Choroid plexus epithelial cell (primary cell): ENCODE measurements around the gene SPRYD3.
A peak's percentile ranks its signal among the peaks of the same experiment; 100 is the strongest.

ENCODE experiments used
- DNase-seq: peaks from one replicate; pipeline ENCODE4 v3.0.0-alpha.2; 2010; ENCODE audit warnings: low read depth
- H3K4me3 ChIP-seq: 2 replicates; pipeline ENCODE4 v1.5.1; 2011; ENCODE audit warnings: low read depth, mild to moderate bottlenecking, control low read depth, low read length, moderate library complexity
- TF ChIP-seq, protein P1 (sequence below): conservative IDR thresholded peaks from 2 replicates; pipeline ENCODE4 v1.5.1; 2011; ENCODE audit warnings: low read depth, mild to moderate bottlenecking, control low read depth, inconsistent platforms, low read length, moderate library complexity

The SPRYD3 gene

DNA sequence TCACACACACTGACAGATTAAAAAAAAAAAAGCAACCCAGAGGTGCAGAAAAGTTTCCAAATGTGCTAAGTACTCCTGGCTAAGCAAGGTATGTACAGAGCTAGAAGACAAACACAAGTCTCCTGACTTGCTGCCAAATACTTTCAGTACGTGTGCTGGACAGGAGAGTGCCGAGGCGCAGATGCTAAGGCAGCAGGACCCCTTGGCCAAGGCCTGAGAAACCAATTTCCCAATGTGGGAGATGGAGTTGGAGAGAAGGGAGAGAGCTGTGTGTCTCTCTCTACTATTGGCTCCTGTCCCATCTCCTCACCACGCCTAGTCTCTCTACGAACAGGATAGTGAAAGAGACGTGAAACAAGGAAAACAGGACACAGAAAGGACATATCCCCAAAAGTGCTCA, 5.3 kb downstream of the SPRYD3 start:
- DNase-seq, result peak; percentile 36
- no peak overlapping the region for H3K4me3 ChIP-seq
- TF ChIP-seq, protein P1, sequence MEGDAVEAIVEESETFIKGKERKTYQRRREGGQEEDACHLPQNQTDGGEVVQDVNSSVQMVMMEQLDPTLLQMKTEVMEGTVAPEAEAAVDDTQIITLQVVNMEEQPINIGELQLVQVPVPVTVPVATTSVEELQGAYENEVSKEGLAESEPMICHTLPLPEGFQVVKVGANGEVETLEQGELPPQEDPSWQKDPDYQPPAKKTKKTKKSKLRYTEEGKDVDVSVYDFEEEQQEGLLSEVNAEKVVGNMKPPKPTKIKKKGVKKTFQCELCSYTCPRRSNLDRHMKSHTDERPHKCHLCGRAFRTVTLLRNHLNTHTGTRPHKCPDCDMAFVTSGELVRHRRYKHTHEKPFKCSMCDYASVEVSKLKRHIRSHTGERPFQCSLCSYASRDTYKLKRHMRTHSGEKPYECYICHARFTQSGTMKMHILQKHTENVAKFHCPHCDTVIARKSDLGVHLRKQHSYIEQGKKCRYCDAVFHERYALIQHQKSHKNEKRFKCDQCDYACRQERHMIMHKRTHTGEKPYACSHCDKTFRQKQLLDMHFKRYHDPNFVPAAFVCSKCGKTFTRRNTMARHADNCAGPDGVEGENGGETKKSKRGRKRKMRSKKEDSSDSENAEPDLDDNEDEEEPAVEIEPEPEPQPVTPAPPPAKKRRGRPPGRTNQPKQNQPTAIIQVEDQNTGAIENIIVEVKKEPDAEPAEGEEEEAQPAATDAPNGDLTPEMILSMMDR, result no peak

DNA sequence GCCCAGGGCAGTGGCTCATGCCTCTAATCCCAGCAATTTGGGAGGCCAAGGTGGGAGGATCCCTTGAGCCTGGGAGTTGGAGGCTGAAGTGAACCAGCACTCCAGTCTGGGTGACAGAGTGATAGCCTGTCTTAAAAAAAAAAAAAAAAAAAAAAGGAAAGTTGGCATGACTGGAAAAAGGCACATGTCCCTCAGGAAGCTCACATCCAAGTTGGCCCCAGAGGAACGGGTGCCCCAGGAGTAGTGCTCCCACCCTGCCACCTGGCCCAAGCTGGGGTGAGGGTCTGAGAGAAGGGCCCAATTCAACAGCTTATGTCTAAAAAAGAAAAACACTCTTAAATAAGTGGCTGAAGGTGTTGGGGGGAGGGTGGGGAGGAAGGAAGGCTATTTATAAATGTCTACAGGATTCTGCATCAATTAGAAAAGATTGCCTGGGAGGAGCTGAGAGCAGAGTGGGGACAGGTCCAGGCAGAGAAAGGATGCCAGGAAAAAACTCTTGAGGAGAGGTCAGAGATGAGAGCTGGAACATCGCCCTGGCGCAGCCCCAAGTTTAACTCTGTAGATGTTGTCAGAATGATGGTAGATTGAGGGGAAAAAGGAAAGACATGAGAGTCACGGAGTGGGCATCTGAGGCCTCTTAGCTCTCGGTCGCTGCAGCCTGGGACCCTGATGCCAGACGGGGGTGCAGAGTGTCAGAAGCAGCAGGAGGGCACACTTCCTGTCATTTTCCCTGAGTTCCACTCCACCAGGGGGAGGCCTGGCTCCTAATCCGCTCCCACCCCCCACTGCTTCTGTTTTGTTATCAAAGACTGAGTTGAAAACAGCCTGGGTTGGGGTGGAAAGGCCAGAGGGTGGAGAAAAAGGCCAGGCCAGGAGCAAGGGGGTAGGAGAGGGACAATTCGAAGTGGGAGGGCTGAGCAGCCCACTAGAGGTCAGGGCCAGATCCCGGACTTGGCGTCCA, 7.3 kb downstream of the SPRYD3 start:
- H3K4me3 ChIP-seq, result no peak overlapping the region
- peak; percentile 69 for DNase-seq
- TF ChIP-seq, protein P1, result peak; percentile 52

DNA sequence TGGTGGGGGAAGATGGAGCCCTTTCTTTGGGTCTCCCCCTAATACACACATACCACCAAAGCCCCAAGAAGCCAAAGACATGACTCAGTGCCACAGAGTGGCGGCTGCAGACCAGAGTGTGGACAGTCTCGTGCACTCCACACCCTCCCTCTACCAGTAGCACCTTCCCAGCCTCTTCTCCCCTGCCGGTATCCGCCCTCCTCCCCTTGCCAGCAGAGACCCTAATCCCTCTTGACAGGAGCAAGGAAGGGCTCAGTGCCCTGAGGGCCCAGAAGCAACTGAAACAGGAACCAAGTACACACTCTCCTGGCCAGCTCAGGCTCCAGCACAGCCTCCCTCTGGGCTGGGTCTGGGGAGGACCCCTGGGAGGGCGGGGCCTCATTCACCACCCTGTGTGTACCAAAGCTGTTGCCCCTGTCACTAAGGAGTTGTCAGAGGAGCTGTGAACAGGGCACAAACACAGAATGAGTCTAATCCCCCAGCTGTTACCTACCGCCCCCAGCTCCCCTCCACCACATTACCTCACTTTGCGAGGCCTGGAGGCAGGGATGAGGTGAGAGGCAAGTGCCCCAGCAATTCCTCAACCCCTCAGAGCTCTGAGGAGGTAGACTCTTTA, 8.2 kb downstream of the SPRYD3 start:
- H3K4me3 ChIP-seq, result no peak overlapping the region
- peak; percentile 20 for DNase-seq
- TF ChIP-seq, protein P1, result no peak

DNA sequence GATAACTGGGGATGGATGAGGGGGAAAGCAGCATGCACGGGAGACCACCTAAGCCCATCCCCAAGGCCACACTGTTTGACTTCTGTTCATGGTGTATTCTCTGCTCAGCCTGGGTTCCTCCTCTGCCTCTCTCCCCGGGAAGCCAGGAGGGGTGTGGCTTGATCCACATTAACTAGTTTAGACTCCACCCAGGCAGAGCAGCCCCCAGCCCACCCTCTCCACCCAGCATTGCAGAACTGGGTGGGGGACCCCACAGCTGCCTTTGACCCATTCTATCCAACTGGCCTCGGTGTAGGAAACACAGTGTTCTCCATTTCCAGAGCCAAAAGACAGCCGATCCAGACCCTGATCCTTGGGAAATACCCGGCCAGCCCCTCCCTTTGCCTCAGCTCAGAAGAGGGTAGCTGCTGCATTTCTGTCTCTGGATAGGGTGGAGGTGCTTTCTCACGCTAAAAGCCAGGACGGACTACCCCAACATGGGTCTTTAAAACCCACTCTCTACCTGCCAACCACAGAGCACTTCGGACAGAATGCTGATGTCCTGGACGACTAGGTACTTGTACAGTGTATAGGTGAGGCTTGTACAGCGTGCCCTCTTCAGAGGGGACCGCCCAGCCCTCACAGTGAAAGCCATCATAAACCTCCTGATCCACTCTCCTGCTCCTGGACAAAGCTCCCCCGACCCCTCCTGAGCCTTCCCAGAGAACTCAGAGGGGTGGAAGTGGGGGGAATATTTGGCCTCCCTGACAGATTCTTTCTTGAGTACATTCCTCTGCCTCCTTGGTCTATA, 9.4 kb downstream of the SPRYD3 start:
- DNase-seq, result peak; percentile 12
- TF ChIP-seq, protein P1, result no peak
- no peak overlapping the region for H3K4me3 ChIP-seq

DNA sequence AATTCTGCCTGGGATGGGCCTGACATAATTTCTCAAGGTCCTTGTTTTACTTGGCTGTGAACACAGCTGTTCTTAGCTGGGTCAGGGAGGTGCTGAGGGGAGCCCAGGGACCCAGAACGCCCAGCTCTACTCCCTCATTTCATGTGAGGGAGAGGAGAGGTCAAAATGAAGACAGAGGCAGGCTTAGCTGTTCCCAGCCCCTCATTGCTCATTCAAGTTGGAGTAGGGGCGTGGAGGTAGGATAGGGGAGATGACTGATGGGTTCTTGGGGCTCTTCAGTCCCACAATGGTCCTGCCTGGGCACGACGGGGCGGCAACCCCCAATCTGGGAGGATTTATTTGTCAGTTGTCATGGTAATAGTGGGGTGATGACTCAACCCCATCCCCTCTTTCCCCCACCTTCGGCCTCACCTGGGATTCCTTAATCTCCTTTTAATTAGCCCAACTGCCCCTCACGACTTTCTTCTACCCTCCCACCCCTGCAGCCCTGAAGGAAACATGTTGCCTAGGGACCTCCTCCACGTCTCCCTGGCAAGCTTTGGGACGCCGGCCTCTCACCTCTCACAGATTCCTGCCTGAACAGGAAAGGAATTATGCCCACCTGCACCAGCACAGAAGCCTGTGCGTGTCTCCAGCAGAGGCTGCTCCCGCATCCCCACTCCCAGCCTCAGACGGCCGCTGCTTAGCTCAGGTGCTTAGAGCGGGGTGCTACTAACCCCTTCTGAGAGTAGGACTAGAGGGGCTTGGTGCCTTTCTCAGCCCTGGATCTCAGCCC, 10.2 kb downstream of the SPRYD3 start:
- TF ChIP-seq, protein P1, result no peak
- DNase-seq, result peak; percentile 42
- H3K4me3 ChIP-seq, result no peak overlapping the region

DNA sequence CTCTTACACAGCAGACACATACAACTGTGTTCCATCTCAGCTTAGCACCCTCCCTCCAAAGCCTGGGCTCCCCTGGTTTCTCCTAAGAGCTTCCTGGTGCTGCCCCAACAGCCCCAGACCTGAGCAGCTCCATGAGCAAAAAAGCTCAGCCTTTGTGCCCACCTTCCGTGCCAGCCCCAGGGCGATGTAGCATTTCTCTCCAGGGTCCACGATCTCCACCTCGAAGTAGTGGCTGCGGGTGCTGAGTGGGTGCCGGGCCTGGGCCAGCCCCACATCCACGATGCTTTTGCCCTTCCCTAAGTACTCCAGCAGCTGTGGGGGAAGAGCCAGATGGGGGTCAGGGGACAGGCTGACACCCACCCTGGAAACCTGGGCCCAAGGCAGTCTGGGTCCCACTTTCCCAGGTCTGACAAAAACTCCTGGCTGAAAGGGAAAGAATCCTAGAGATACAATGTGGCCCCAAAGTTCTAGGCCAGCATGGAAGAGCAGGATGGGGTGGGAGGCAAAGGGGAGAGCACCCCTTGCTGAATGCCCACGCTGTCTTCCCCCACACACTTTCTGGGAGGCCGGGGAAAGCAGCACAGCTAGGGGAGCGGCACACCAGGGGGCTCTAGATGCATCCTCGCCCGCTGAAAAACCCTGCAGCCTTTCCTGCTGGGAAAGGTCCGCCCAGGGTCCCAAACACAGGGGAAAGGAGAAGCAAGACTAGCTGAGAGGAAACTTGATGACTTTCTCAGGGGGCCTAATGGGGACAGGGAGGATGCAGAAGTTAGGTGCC, 11.0 kb downstream of the SPRYD3 start:
- H3K4me3 ChIP-seq, result no peak overlapping the region
- no peak for DNase-seq
- TF ChIP-seq, protein P1, result peak; percentile 15
